ENCODE results near the gene CTSZ.

The CTSZ gene

GRCh38 chr20:59031564-59032022 is 24.5 kb upstream of the CTSZ start:
- no peak for DNase-seq (ENCODE audit: low spot score)

GRCh38 chr20:59030911-59031563 is 24.0 kb upstream of the CTSZ start:
- no peak for DNase-seq (ENCODE audit: low spot score)

- DNase-seq (ENCODE audit: low spot score) = no peak
These were observed 21.8 kb upstream of the CTSZ start for GRCh38 chr20:59028812-59029211.

GRCh38 chr20:59027741-59028320 is 20.8 kb upstream of the CTSZ start:
- DNase-seq (ENCODE audit: low spot score) = no peak

GRCh38 chr20:59026904-59027740 is 20.1 kb upstream of the CTSZ start:
- no peak for DNase-seq (ENCODE audit: low spot score)

- no peak for DNase-seq (ENCODE audit: low spot score)
These were observed 18.5 kb upstream of the CTSZ start for GRCh38 chr20:59025511-59025910.

GRCh38 chr20:59025086-59025485 is 18.0 kb upstream of the CTSZ start:
- DNase-seq (ENCODE audit: low spot score) = no peak

- DNase-seq (ENCODE audit: low spot score) = no peak
These were observed 17.1 kb upstream of the CTSZ start for GRCh38 chr20:59024111-59024530.

- no peak for DNase-seq (ENCODE audit: low spot score)
These were observed 16.6 kb upstream of the CTSZ start for GRCh38 chr20:59023616-59024015.

GRCh38 chr20:59022754-59023153 is 15.7 kb upstream of the CTSZ start:
- no peak for DNase-seq (ENCODE audit: low spot score)

- DNase-seq (ENCODE audit: low spot score) = no peak
These were observed 14.0 kb upstream of the CTSZ start for GRCh38 chr20:59020938-59021551.

GRCh38 chr20:59019217-59019616 is 12.2 kb upstream of the CTSZ start, which contains the start of gene TUBB1:
TUBB1 (plus strand) TSS chr20:59019429; CDS start chr20:59019523, 94 bp downstream.
- no peak for DNase-seq (ENCODE audit: low spot score)

- no peak for DNase-seq (ENCODE audit: low spot score)
These were observed 11.8 kb upstream of the CTSZ start for GRCh38 chr20:59018817-59019216.

GRCh38 chr20:59017493-59018231 is 10.6 kb upstream of the CTSZ start:
- DNase-seq (ENCODE audit: low spot score) = no peak

- no peak for DNase-seq (ENCODE audit: low spot score)
These were observed 9.9 kb upstream of the CTSZ start for GRCh38 chr20:59016795-59017492.

GRCh38 chr20:59015812-59016711 is 9.0 kb upstream of the CTSZ start:
- DNase-seq (ENCODE audit: low spot score) = no peak

- DNase-seq (ENCODE audit: low spot score) = no peak
These were observed 8.4 kb upstream of the CTSZ start for GRCh38 chr20:59015411-59015810.

GRCh38 chr20:59014680-59015389 is 7.8 kb upstream of the CTSZ start:
- DNase-seq (ENCODE audit: low spot score) = no peak

GRCh38 chr20:59013959-59014608 is 7.0 kb upstream of the CTSZ start:
- DNase-seq (ENCODE audit: low spot score) = no peak
